ENCODE measurements around the gene NUDT3.
"Not testable (repeated sequence)": the region's sequence is repeated elsewhere in the genome, so short reads cannot be mapped to it uniquely, and the experiment has no call there.

Gene NUDT3

DNA sequence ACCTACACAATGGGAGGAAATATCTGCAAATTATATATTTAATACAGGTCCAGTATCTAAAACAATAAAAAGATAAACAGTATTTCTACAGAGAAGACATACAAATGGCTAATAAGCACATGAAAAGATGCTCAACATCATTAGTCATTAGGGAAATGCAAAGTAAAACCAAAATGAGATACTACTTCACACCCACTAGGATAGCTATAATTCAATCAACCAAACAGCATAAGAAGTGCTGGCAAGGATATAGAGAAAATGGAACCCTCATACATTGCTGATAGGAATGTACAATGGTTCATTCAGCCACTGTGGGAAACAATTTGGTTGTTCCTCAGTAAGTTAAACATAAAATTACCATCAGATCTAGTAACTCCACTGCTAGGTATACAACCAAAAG is 48.7 kb downstream of the NUDT3 start:
- DNase-seq (ENCODE audit: low read depth in 2 of 2): no peak

DNA sequence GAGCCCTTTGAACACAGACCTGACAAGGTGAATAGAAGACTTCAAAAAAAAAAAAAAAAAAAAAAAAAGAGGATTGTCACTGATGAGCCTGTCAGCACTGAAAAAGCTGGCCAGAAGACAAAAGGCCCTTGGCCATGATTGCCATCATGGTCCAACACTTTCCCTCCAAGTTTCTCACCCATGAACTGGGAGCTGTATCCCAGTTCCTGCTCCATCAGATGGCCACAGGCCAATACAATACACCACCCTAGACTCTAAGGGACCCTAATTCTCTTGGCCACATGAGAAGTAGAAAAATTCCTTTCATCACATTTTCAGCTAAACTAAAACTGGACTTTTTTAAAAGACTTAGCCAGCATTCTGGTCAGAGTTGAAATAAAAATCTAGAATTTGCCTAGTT is 50.2 kb downstream of the NUDT3 start:
- no peak for DNase-seq (ENCODE audit: low read depth in 2 of 2)

DNA sequence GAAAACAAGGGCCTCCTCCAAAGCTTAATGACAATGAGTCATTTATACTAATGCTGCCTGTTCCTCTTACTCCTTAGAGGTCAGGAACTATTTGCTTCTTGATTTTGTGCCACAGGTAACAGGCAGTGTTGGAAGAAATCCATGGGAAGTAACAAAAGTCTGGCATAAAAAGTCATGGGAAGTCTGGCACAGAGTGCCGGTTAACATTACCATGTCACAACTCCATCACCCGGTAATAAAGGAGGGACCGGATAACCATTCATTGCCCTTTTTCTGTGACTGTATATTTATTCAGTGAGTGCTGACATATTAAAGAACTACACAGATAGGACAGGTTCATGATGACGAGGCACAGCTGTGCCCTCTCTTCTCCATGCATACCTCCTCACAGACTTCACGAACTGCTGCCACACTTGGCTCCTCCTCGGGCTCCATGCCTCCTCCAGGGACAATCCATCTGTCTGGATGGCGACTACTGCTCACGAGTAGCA is 50.9 kb downstream of the NUDT3 start:
- DNase-seq (ENCODE audit: low read depth in 2 of 2): no peak

DNA sequence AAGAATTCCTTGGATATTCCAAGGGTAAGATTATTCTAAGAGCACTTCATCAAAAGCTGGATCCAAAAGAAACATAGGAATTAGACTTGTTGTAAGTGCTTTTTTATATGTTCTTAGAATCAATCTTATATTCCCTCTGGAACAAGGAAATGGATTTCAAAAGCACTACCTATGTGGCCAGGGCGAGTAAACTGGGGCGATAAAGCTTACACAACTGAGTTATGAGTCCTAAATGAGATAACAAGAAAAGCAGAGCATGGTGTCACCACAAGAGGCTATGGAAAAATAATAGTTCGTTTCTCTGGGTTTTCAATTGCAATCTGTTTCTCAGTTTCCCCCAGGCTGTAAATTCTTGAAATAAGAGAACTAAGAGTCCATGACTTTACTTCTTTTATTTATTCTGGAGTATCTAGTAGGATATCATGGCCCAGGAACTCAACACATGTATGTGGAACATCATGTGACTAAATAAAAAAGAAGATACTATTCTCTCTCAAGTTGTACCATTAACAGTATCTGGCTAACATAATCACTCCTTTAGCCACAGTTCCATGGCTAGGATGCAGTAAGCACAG is 51.5 kb downstream of the NUDT3 start:
- no peak for DNase-seq (ENCODE audit: low read depth in 2 of 2)

DNA sequence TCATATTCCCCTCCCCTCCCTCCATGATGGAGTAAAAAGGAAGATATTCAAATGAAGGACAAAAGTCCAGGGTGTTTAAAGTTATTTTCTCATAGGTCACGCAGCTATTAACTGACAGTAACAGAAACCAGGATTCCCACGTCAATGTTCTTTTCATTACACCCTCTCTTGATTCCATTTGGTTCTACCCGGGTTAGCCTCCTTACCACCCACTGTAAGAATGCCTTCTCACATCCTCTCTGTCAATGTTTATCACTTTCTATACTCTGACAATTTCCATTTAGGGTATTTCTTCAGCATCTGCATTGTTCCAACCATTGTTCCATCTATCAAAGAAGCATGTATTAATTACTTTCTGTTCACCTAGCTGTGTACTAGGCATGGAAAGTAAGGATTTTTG is 52.1 kb downstream of the NUDT3 start:
- DNase-seq (ENCODE audit: low read depth in 2 of 2): no peak

DNA sequence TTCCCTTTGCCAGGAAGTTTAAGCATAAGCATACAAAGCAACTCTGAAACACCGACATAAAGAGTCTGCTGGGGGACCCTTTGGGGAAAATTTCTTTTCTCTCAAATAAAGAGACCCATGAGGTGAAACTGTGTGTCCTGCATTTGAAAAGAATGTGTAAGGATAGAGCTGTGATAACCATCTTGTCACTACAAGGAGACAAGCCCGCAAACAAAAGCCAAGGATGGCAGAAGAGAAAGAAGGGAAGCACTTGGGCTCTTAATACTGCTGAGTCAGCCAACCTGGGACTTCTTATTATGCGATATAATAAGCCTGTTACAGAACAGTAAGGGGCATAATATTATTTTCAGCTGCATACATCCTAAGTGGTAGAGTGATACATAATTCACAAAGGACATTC is 52.5 kb downstream of the NUDT3 start:
- DNase-seq (ENCODE audit: low read depth in 2 of 2): no peak

DNA sequence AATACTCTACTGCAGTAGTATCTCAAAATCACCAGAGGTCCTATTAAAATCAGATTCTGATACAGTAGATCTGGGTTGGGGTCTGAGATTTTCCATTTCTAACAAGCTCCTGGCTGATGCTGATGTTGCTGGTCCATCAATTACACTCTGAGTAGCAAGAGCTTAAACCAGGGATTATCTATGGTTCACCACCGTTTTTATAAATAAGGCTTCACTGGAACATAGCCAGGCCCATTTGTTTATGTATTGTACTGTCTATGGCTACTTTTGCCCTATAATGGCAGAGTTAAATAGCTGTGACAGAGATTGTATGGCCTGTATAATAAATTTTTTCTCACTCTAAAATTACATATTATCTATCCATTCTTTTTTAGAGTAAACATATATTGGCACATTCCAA is 53.0 kb downstream of the NUDT3 start:
- DNase-seq (ENCODE audit: low read depth in 2 of 2): no peak

DNA sequence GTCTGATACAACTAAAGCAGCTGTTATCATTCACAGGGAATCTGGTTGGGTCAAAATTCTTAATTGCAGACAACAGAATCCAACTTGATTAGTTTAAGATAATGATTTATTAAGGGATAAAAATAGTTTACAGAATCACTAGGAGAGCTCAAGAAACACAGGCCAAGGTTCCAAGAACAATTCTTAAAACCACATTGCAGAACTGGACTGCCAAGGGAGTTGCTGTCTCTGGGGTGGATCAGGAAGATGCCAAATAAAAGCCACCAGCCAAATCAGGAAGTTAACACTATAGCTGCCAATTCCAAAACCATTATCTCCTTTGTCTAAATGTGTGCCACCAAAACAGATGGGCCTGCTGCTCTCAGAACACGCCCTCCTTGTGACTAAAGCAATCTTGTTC is 53.7 kb downstream of the NUDT3 start:
- DNase-seq (ENCODE audit: low read depth in 2 of 2): no peak

DNA sequence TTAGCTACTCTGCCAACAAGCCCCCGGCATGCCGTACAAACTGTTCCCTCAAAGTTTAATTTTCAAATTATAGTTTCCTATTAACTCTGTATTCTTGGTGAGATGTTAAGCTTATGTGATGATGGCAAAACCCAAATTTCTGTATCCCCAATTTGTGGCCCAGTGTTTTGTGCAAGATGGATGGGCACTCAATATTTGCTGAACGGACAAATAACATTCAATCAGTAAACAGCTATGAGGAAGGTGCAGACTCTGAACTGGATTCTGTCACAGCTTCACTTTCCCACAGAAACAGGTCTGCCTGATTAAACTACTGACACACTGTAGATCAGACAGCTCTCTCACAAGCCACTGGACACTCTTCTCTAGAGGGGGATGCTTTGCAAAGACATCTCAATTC is 54.1 kb downstream of the NUDT3 start:
- DNase-seq (ENCODE audit: low read depth in 2 of 2): no peak

DNA sequence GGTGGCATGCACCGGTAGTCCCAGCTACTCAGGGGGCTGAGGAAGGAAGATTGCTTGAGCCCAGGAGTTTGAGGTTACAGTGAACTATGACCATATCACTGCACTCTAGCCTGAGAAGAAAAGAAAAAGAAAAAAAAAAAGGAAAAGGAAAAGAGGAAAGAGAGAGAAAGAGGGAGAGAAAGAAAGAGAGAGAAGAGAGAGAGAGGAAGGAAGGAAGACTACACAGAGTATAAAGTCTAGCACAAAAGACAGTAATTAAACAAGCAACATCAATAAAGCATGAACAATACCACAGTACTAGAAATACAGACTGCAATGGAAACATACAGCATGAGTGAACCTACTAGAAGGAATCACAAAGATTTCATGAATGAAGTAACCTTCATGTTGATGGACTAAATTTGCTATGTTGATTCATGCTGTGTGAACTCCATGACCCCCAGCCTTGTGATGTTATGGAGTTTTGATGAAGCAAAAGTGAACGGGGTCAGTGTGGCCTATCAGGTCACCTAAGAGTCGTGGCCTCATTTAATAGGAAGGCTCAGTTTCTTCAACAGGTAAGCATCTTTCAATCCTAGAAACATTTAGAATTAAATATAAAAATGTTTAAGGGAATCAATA is 57.6 kb downstream of the NUDT3 start:
- DNase-seq (ENCODE audit: low read depth in 2 of 2): no peak

DNA sequence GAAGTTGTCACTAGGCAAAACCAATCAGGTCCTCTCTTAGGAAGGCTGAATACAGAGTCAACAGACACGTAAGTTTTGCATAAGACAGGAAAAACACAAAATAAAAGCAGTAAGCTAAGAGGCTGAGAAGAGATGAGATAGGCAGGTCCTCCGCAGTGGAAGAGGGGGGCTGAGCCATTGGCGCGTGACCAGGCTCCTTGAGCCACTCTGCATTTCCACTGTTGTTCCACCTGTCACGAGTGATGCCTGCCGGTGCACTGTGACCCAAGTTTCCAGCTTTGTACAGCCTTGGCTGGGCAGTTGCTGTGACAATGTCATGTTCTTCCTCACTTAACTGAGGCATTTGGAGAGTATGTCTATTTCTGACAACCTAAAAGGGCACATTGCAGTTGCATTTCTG is 58.6 kb downstream of the NUDT3 start:
- DNase-seq (ENCODE audit: low read depth in 2 of 2): no peak

DNA sequence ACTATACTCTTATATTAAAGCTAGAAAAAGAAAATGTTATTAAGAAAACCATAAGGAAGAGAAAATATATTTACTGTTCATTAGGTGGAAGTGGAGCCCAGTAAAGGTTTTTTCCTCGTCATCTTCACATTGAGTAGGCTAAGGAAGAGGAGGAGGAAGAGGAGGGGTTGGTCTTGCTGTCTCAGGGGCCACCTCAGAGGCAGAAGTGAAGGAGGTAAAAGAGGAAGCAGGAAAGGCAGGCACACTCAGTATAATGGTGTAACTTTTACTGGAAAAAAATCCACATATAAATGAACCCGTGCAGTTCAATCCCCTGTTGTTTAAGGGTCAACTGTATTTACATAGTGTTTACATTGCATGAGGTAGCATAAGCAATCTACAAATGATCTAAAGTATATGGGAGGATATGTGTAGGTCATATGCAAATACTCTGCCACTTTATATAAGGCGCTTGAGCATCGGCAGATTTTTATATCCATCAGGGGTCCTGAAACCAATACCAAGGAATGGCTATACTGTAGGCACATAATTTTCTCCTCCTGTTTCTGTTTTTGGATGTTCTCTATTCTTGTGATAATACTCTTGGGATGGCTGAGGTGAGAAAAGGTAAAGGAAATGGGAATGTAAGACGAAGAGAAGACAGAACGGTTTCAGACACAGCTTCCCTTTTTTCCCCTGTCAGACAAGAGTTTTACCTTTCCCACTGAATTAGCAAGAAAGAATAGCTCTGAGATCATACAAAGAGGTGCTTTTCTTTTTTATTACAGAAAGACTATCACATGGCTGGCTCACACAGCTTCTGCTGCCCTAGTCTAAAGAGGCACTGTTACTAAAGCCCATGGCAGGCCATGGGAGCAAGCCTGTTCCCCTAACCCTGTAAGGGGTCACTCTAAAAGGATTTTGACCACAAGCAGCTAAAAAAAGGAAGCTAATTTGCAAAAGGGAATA is 59.9 kb downstream of the NUDT3 start:
- DNase-seq (ENCODE audit: low read depth in 2 of 2): no peak

DNA sequence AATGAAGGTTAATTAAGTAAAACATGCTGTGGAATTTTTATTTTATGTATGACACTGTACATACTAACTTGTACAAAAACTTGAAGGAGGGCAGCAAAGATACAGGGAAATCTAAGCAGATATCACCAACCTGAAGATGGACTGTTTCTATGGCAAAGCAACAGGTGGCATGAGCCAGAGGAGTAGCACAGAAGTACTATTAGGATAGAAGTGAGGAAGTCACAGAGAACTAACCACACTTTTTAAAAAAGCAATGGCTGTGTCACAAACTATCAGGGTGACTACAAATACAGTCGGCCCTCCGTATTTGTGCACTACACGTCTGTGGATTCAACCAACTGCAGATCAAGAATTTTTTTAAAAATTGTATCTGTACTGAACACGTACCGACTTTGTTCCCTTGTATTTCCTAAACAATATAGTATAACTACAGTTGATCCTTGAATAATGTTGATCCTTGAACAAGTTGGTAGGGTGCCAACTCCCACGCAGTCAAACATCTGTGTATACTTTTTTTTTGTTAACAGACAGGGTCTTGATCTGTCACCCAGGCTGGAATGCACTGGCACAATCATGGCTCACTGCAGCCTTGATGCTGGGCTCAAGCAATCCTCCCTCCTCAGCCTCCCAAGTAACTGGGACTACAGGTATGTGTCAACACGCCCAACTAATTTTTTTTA is 61.0 kb downstream of the NUDT3 start:
- DNase-seq (ENCODE audit: low read depth in 2 of 2): no peak

DNA sequence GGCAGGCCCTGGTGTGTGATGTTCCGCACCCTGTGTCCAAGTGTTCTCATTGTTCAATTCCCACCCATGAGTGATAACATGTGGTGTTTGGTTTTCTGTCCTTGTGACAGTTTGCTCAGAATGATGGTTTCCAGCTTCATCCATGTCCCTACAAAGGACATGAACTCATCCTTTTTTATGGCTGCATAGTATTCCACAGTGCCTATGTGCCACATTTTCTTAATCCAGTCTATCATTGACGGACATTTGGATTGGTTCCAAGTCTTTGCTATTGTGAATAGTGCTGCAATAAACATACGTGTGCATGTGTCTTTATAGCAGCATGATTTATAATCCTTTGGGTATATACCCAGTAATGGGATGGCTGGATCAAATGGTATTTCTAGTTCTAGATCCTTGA is 62.7 kb downstream of the NUDT3 start:
- DNase-seq (ENCODE audit: low read depth in 2 of 2): not testable (repeated sequence)

DNA sequence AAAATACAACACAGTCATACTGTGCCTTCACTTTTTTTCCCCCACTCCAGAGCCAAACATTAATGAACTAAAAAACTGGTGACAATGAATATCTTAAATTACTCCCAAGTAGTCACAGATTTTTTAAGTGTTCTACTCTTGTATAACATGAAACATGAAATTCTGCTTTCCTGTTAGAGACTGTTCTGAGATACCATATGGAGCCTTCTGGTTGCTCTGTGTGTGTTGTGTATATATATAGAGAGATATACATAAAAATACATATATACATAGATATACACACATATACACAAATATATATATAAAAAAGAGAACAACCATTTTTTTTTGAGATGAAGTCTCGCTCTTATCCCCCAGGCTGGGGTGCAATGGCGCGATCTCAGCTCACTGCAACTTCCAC is 63.5 kb downstream of the NUDT3 start:
- no peak for DNase-seq (ENCODE audit: low read depth in 2 of 2)

DNA sequence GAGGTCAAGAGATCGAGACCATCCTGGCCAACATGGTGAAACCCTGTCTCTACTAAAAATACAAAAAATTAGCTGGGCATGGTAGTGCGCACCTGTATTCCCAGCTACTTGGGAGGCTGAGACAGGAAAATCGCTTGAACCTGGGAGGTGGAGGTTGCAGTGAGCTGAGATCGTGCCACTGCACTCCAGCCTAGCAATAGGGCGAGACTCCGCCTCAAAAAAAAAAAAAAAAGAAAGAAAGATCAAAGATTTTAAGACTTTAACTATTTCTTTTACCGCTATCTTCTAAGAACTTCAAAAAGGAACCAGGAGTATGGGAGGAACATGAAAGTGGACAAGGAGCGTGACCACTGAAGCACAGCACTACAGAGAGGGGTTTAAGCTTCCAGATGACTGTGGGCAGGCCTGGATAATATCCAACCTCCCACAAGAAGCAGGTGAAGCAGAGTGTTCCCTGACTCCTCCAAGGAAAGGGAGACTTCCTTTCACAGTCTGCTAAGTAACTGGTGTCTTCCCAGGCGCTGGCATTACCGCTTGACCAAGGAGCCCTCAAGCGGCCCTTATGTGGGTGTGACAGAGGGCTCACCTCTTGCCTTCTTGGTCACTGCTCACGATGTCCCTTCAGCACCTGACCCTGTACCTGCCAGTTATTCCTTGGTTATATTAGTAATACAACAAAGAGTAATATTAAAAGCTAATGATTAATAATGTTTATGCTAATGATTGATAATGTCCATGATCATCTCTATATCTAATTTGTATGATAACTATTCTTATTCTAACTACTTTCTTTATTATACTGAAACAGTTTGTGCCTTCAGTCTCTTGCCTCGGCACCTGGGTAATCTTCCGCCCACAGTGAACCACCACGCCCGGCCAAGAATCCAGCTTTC is 64.9 kb downstream of the NUDT3 start:
- not testable (repeated sequence) for DNase-seq (ENCODE audit: low read depth in 2 of 2)

DNA sequence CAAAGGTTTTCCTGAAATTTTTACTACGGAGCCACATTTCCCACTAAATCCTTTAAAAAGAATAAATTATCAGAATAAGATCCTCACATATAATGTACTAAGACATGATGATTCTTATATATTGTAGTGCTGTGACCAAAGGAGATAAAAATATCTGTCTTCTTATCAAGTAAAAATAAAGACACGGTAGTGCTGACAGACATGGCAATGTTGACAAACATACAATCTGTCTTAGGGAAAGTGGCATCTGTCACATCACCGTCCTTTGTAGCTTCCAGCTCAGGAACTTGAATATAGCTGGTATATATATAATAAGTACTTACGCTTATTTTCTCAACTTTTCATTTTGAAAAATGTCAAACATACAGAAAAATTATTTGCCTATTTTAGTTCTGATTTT is 66.8 kb downstream of the NUDT3 start:
- no peak for DNase-seq (ENCODE audit: low read depth in 2 of 2)

DNA sequence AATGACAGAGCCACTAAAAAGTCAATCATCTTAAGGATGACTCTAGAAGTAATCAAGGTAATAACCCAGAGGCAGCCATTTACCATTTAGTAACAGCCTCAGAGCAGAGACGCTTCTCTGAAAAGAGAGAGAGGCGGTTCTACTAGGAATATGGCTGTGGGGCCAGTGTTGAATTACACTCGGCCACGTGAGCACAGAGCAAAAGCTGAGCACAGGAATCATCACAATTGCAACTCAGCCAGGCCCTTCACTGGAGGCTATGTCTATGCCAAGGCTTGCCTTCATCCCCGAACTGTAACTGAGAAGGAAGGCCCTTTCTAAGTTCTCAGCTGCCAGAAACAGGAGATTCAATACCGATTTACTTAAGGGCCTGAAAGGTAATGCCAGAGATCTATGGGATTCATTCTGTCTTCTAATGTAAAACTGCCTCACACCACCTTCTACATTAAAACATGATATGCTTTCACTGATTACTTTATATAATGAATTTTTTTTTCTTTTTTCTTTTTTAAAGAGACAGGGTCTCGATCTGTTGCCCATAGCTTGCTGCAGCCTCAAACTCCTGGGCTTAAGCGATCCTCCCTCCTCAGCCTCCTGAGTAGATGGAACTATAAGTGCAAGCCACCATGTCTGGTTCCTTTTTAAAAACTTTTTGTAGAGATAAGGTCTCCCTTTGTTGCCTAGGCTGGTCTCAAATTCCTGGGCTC is 67.6 kb downstream of the NUDT3 start:
- DNase-seq (ENCODE audit: low read depth in 2 of 2): no peak

DNA sequence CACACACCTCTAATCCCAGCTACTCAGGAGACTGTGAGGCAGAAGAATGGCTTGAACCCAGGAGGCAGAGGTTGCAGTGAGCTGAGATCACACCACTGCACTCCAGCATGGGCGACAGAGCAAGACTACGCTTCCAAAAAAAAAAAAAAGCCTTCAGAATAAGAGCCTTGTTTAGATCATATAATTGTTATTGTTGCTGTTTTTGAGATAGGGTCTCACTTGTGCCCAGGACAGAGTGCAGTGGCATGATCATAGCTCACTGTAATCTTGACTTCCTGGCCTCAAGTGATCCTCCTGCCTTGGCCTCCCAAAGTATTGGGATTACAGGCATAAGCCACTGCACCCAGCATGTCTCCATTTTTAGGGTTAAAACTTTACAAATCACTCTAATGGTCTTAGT is 68.2 kb downstream of the NUDT3 start:
- DNase-seq (ENCODE audit: low read depth in 2 of 2): not testable (repeated sequence)

DNA sequence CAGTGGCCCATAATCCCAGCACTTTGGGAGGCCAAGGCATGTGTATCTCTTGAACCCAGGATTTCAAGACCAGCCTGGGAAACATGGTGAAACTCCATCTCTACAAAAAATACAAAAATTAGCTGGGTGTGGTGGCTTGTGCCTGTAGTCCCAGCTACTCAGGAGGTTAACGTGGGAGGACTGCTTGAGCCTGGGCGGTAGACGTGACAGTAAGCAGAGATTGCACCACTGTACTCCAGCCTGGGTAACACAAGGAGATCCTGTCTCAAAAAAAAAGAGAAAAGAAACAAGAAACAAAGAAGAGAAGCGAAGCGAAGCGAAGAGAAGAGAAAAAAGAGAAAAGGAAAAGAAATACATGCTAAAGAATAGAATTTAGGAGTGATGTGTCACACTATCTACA is 69.2 kb downstream of the NUDT3 start:
- no peak for DNase-seq (ENCODE audit: low read depth in 2 of 2)

DNA sequence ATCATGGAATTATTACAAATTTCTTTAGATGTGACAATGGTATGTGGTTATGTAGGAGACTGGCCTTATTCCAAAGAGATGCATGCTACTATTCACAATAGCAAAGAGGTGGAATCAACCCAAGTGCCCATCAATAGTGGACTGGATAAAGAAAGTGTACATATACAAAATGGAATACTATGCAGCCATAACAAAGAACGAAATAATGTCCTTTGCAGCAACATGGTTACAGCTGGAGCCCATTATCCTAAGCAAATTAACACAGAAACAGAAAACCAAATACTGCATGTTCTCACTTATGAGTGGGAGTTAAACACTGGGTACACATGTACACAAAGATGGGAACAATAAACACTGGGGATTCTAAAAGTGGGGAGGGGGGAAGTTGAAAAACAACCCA is 69.7 kb downstream of the NUDT3 start:
- DNase-seq (ENCODE audit: low read depth in 2 of 2): no peak

All from stimulated activated CD8-positive, alpha-beta memory T cell treated with anti-CD3 and anti-CD28 coated beads, Interleukin-7, amount 100 ng/mL, for 4 hours (primary cell).